Measurements from ENCODE around the gene C2CD2.
"Not testable (repeated sequence)": the region's sequence is repeated elsewhere in the genome, so short reads cannot be mapped to it uniquely, and the experiment has no call there.

The C2CD2 gene

GRCh38 chr21:41953831-41954653 is at the start of gene C2CD2:
Gene C2CD2 (minus strand): TSS chr21:41954018. CDS start chr21:41953648, 370 bp downstream.
- peak; percentile 27 for DNase-seq

- no peak for DNase-seq
Measured at GRCh38 chr21:42003051-42003461, 49.2 kb upstream of the C2CD2 start.

- DNase-seq, result peak; percentile 72
Measured at GRCh38 chr21:42002421-42002958, 48.7 kb upstream of the C2CD2 start.

GRCh38 chr21:42001781-42002180 is 48.0 kb upstream of the C2CD2 start:
- no peak for DNase-seq

- DNase-seq, result no peak
Measured at GRCh38 chr21:42000908-42001307, 47.1 kb upstream of the C2CD2 start.

- no peak for DNase-seq
Measured at GRCh38 chr21:41997657-41998056, 43.8 kb upstream of the C2CD2 start.

- DNase-seq, result no peak
Measured at GRCh38 chr21:41995577-41995976, 41.8 kb upstream of the C2CD2 start.

GRCh38 chr21:41994613-41995012 is 40.8 kb upstream of the C2CD2 start:
- not testable (repeated sequence) for DNase-seq

GRCh38 chr21:41993744-41994143 is 39.9 kb upstream of the C2CD2 start:
- DNase-seq, result no peak

- no peak for DNase-seq
Measured at GRCh38 chr21:41992576-41992975, 38.8 kb upstream of the C2CD2 start.

GRCh38 chr21:41991659-41992058 is 37.8 kb upstream of the C2CD2 start:
- no peak for DNase-seq

GRCh38 chr21:41989698-41990097 is 35.9 kb upstream of the C2CD2 start:
- no peak for DNase-seq

GRCh38 chr21:41987310-41987709 is 33.5 kb upstream of the C2CD2 start:
- DNase-seq, result no peak

GRCh38 chr21:41985662-41986416 is 32.0 kb upstream of the C2CD2 start:
- no peak for DNase-seq

GRCh38 chr21:41983229-41983628 is 29.4 kb upstream of the C2CD2 start:
- no peak for DNase-seq

GRCh38 chr21:41980561-41980960 is 26.7 kb upstream of the C2CD2 start:
- DNase-seq, result no peak

- no peak for DNase-seq
Measured at GRCh38 chr21:41979751-41980369, 26.0 kb upstream of the C2CD2 start.

- no peak for DNase-seq
Measured at GRCh38 chr21:41979335-41979734, 25.5 kb upstream of the C2CD2 start.

GRCh38 chr21:41977034-41977950 is 23.5 kb upstream of the C2CD2 start:
- no peak for DNase-seq

GRCh38 chr21:41976611-41977010 is 22.8 kb upstream of the C2CD2 start:
- no peak for DNase-seq

- DNase-seq, result no peak
Measured at GRCh38 chr21:41975391-41976272, 21.8 kb upstream of the C2CD2 start.
